ENCODE data around the gene KCP. TPM values are rescaled to one million over a fixed set of nuclear protein-coding genes. Genes with fewer than 3 reads are reported as not detected.

Gene KCP
- total RNA-seq, 1 experiment from 2014 or later = 0.35 TPM

- DNase-seq (ENCODE audit: low read depth) = no peak
These were observed 51.0 kb downstream of the KCP start for GRCh38 chr7:128859232-128860157.

- DNase-seq (ENCODE audit: low read depth) = no peak
These were observed 51.9 kb downstream of the KCP start for GRCh38 chr7:128858380-128859231.

- DNase-seq (ENCODE audit: low read depth) = no peak
These were observed 54.3 kb downstream of the KCP start for GRCh38 chr7:128856001-128856718.

DNA sequence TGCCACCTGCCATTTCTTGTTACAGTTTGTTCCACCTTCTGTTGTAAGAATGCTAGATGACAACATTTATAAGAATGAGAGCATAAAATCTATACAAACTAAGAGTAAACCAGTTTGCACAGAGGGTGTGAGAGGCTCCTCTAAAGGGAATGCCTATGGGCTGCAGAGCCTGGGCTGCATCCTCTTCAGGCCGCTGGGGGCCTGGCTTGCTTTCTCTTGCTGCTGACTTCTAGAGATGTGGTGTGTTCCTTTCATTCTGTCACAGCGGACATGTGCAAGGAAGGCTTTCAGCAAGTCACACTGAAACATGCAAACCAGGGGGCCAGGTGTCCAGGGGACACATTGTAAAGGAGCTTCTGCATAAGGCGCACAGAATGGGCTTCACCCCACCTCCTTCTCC, 55.0 kb downstream of the KCP start:
- DNase-seq (ENCODE audit: low read depth) = no peak

- no peak for DNase-seq (ENCODE audit: low read depth)
These were observed 56.1 kb downstream of the KCP start for GRCh38 chr7:128854396-128854795.

DNA sequence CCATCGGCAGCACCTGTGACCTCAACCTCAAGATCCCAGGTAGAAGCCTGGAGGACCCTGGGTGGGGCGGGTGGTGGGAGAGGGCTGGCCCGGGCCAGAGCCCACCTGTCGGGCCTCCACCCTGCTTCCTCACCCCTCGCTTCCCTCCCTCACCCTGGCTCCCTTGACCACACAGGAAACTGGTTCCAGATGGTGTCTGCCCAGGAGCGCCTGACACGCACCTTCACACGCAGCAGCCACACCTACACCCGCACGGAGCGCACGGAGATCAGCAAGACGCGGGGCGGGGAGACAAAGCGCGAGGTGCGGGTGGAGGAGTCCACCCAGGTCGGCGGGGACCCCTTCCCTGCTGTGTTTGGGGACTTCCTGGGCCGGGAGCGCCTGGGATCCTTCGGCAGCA, 56.7 kb downstream of the KCP start:
- no peak for DNase-seq (ENCODE audit: low read depth)

- DNase-seq (ENCODE audit: low read depth) = no peak
These were observed 57.8 kb downstream of the KCP start for GRCh38 chr7:128852537-128853254.

DNA sequence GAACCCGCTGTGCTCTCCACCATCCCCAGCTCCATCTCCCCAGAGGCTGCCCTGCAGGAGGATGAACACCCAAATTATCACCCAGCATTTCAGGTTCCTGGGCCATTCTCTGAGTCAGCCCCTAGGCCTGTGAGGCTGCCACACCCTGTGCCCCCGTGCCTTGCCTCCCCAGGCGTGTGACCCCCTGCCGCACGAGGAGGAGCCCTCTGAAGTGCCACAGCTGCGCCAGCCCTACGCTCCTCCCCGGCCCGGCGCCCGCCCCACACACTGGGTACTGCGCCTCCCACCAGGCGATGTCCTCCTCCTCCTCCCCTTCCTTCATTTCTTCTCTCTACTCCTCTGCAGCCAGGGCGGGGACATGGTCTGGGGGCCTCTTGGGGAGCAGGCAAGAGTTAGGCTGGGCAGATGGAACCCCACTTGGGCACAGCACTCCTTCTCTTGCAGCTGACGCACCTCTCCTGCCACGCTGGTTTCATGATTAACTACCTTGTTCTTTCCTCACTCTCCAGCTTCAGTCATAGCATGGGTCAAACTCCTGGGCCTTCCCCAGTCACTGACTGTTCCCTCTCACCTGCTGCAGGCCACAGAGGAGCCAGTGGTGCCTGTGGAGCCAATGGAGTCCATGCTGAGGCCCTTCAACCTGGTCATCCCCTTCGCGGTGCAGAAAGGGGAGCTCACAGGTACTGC, 60.6 kb downstream of the KCP start:
- no peak for DNase-seq (ENCODE audit: low read depth)

- no peak for DNase-seq (ENCODE audit: low read depth)
These were observed 61.4 kb downstream of the KCP start for GRCh38 chr7:128849156-128849515.

DNA sequence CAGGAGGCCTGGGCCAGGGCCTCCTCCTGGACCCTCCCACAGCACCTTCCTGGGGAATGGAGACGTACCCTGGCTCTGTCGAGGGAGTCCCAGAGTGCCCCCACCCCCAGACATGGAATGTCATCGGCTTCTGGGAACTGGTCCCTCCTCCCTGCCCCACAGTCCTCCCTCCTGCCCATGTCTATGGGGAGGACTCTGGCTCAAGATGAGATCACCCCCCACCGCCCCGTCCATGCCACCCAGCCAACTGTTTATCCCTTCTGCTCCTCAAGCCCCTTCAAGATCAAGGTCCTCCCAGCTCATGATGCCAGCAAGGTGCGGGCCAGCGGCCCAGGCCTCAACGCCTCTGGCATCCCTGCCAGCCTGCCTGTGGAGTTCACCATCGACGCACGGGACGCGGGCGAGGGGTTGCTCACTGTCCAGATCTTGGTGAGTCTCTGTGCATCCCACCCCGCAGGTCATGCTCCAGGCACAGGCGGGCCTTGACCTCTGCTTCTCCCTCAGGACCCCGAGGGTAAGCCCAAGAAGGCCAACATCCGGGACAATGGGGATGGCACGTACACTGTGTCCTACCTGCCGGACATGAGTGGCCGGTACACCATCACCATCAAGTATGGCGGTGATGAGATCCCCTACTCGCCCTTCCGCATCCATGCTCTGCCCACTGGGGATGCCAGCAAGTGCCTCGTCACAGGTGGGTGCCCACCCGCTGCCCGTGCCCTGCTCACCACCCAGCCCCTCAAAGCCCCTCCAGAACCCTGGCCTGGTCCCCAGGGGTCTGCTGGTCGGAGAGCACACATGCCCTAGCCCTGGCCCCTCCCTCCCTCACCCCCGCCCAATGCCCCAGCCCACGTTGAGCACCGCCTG, 62.0 kb downstream of the KCP start:
- DNase-seq (ENCODE audit: low read depth) = no peak

DNA sequence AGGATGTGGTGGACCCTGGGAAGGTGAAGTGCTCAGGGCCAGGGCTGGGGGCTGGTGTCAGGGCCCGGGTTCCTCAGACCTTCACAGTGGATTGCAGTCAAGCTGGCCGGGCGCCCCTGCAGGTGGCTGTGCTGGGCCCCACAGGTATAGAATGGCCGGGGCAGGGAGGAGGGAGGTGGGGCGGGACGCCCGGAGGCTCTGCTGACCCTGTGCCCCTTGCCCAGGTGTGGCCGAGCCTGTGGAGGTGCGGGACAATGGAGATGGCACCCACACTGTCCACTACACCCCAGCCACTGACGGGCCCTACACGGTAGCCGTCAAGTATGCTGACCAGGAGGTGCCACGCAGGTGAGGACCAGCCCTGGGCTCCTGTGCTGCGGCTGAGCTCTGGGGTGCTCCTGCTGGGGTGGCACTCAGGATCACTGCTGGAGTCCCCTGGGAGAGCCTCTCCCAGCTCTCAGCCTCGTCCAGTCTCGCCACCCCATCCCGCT, 62.7 kb downstream of the KCP start:
- no peak for DNase-seq (ENCODE audit: low read depth)

DNA sequence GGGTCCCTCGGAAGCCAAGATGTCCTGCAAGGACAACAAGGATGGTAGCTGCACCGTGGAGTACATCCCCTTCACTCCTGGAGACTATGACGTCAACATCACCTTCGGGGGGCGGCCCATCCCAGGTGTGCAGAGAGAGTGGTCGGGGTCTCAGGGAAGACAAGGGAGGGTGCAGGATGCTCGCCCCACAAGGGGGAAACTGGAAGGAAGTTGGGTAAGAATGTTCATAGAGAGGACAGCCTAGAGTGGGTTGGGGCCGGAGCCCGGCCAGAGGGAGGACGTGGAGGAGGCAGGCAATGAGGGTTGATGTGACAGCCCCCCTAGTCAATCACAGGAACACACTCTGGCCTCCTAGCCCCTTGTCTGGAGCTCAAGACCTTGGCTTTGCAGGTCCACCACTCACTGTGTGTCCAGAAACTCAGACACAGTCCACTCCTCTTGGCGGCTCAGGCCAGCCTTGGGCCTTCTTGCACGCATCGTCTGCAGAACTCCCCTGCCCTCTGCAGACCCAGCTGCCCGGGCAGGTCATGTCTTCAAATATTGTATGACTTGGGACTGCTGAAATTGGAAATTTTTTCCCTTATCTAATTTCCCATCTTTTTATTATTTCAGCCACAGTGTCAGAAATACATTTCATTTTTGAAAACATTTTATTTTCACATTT, 63.6 kb downstream of the KCP start:
- no peak for DNase-seq (ENCODE audit: low read depth)

- no peak for DNase-seq (ENCODE audit: low read depth)
These were observed 64.5 kb downstream of the KCP start for GRCh38 chr7:128845987-128846386.

DNA sequence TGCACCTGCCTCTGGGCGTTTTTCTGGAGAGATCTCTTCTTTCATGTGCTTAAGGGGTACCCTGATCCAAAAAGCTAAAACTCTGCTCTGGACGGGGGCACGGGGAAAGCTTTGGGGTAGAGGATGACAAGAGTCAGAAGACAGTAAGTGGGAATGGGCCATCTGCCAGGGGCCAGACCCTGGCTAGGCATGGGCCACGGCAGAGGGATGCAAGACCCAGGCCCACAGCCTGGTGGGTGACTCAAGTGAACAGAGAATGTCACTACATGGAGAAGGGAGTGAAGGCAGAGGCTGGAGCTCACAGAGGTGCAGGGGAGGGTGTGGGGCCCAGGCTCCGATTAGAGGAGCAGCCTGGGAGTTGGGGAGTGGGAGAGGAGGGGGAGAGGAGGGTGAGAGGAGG, 65.0 kb downstream of the KCP start:
- no peak for DNase-seq (ENCODE audit: low read depth)

GRCh38 chr7:128844777-128845311, 65.7 kb downstream of the KCP start:
- no peak for DNase-seq (ENCODE audit: low read depth)

- DNase-seq (ENCODE audit: low read depth) = no peak
These were observed 66.4 kb downstream of the KCP start for GRCh38 chr7:128843938-128844621.

DNA sequence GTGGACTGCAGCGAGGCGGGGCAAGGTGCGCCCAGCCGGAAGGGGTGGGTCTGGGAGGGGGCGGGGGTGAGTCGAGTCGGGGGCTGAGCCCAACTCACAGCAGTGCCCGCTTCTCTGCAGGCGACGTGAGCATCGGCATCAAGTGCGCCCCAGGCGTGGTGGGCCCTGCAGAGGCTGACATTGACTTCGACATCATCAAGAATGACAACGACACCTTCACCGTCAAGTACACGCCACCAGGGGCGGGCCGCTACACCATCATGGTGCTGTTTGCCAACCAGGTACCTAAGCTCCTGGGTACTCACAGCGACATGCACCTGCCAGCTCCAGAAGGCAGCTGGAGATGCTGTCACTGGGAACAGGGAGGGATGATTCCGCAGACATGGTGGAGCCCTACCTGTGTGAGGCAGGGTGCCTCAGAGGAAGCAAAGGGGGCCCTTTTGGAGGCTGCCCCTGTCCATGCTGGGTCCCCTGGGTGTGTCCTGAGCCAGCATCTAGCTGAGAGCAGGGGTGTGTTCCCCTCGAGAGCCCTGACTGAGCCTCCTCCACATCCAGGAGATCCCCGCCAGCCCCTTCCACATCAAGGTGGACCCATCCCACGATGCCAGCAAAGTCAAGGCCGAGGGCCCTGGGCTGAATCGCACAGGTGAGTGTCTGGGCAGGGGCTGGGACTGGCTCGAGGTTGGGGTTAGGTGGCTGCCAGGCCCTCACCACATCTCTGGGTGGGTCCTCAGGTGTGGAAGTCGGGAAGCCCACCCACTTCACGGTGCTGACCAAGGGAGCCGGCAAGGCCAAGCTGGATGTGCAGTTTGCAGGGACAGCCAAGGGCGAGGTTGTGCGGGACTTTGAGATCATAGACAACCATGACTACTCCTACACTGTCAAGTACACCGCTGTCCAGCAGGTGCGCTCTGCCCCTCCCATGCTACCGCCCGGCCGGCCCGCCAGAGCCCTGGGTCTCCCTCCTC, 67.6 kb downstream of the KCP start:
- no peak for DNase-seq (ENCODE audit: low read depth)

Data from HT1080 (cell line).